GM19468 (cell line): ENCODE results near the gene SYT8.

Experiments used
- ATAC-seq: cut with Tn5 transposase; IDR thresholded peaks from one replicate; pipeline ENCODE4 v1.9.1; 2021; ENCODE audit warnings: mild to moderate bottlenecking, moderate library complexity, moderate number of reproducible peaks; ENCODE audit not compliant: unreplicated experiment; ENCODE audit errors: extremely low read depth

Gene SYT8

DNA sequence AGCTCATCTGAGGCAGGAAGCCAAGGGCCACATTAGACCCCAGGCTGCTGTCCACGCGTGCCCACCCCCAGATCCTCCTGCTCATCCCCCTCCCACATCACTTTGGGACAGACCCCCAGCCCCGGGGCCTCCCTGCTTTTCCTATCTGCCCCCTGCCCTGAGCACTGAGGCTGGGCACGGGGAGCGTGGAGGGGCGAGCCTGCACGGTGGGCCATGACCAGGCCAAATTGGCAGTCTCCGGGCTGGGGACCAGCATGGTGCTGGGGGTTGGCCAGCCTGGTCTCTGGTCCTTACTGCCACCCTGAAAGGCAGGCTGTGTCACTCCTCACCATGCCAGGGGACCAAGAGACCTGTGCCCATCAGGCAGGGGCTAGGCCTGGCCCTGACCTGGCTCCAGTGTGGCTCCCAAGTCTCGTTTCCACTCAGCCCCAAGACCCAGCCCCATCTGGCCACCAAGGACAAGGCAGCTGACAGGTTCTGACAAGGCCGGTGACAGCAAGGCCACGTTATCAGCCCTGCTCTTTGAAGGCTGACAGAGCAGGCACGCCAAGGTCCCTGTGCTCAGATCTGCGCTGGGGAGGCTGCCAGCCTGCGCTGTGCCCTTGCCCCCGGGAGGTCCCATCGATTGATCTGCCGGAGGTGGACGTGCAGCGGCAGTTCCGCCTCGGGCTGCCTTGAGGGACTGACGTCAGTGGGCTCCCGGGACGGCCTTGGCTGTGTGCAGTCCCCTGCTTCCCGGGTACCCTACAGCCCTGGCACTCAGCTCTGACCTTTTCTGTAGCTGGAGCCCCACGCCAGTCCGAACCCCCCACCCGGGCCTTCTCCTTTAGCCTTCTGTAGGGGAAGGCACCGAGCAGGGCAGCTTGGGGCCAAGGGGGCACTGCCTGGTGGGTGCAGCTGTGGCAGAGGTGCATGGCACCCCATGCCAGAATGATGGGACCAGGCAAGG, 7.6 kb downstream of the SYT8 start:
- ATAC-seq: no peak

DNA sequence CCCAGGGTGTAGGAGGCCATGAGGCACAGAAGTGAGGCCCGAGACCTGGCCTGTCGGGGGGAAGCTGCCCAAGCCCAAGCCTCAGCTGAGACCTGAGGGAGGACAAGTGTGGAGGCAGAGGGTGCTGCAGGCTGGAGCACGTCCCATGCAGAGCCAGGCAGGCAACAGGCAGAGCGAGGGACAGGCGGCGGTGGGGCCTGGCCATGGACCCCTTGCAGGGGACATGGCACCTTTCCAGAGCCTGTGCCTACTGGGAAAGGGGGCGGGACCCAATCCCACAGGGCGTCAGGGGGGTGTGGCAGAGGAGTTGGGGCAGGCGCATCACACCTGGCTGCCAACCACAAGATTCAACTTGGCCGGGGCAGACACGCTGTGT, 8.3 kb downstream of the SYT8 start:
- ATAC-seq: no peak

DNA sequence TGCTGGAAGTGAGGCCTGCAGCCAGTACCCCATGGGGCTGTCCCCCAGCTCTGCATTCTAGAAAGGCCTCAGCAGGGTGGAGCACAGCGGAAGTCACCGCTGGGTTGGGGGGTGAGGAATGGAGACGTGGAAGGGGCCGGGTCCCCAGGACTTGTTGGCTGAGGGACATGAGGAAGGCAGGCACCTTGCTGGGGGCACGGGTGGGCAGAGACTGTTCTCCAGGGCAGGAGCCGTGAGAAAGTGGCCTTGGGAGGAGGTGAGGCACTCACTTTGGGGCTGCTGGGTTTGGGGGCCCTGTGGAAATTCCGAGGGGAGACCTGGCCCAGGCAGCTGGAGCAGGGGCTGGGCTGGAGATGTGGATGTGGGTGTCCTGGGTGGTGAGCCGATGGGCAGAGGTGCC, 9.0 kb downstream of the SYT8 start:
- no peak for ATAC-seq

DNA sequence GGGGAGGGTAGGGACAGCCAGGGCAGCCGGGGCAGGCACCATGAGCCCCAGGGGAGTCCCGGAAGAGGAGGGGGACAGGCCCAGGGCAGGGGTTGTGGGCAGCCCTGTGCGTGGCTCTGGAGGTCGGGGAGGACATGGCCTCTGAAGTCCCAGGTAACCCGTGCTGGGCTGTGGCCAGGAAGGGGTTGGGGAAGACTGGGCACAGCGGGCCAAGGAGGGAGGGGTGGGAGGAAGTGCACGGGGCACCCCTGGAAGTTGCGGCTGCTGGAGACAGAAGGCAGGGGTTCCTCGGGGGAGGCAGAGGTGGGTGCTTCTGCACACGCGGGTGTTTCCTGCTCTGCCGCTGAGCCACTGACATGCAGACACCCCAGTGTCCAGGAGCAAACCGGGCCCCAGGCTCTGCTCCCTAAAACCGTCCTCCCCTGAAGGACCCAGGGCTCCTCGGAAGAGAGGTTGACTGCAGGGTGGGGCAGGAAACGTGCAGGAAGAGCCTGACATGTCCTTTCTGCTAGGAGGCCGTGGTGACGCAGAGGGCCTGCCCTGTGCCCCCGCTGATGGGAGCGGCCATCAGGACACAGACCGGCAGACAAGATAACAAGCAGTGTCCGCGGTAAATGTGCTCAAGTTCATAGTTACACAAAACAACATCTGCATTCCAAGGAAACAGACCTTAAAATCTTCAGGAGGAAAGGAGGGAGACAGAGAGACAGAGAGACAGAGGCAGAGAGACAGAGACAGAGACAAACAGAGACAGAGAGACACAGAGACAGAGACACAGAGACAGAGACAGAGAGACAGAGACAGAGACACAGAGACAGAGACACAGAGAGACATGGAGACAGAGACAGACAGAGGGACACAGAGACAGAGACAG, 9.7 kb downstream of the SYT8 start:
- no peak for ATAC-seq

DNA sequence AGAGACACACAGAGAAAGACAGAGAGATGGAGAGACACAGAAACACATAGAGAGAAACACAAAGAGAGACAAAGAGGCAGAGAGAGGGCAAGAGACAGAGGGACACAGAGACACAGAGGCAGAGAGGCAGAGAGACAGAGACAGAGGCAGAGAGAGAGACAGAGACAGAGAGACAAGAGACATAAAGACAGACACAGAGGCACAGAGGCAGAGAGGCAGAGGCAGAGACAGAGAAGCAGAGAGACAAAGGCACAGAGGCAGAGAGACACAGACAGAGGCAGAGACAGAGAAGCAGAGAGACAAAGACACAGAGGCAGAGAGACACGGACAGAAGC, 10.3 kb downstream of the SYT8 start:
- no peak for ATAC-seq

DNA sequence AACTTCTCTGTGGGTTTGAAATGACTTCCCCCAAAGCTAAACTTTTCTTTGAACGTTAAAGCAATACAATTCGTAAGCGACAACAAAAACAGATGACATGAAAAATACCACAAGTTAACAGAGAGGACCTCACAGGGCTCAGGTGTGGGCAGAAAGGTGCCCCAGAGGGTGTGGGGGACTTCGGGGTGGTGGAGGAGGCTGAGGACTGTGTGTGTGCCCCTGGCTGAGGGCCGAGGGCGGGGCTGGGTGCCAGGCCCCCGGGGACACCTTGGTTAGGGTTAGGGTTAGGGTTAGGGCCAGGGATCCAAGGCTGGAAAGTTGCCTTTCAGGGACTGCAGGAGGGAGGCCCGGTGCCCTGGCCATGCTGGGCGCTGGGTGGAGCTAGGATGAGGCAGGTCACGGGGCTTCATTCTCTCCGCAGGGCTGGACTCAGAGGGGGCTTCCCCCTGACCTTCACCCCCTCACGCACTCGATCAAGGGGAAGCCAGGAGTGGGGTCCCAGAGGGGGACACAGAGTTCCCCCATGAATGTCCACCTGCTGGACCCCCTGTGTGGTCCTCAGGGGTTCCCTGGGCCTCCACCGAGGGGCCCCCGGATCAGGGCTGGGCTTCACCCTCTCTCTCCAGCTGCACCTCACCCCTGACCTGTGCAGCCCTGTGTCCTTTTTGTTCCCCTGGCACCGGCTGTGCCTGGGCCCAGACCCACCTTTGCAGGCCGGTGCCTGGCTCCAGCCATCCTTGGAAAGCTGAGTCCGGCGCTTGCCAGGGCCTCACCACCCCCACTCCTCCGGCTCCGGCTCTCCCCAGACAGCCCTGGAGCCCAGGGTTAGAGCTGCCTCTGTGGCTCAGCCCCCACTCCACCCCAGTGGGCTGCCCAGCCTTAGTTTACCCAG, 11.0 kb downstream of the SYT8 start:
- ATAC-seq: no peak

DNA sequence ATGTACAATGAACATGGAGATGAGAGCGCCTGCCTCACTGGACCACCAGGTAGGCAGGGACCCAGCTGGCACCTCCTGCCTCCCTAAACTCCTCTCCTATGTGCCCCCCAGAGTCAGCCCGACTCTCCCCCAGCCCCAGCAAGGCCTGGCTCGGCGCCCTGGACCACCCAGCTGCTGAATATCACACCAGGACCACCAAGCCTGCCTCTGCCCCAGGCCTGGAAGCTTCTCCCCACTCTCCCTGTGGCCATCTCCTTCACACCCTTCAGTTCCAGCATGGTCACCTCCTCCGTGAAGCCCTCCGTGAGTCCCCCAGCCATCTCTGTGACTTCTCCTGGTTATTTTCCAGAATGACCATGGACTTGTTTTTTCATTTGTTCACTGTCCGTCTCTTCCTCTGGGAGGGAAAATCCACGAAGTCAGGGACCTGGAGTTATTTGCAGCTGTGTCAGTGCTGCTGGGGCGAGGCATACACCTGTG, 11.7 kb downstream of the SYT8 start:
- ATAC-seq: no peak

DNA sequence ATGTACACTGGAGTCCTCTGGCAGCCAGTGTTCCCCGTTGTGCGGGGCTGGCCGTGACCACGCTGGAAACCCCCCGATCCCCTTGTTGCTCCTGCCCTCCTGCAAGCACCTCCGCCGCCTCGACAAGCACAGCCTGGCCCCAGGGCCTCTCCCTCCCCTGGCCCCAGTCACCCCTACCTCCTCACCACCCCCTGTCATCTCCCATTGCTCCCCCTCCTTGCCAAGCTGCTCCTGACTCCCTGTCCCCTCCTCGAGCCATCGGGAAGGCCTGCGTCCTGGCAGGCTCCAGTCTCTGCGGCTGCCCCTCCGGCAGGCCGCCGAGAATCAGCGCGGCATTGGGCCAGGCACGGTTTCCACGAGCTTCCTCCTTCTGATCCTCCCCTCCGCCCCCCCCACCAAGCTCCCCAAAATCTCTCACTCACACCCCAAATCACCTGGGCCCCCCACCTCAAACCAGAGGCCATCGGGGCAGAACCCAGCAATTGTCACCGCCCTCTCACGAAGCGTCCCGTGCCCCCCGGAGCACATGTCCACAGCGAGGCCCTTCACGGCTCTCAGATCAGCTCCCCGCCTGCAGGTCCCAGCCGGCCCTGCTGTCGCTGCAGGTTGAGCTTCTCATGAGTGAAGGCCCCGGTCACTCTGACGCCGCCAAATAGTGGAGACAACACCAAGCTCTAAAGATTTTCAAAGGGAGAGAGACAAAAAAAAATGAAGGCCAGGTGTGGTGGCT, 12.4 kb downstream of the SYT8 start:
- no peak for ATAC-seq

DNA sequence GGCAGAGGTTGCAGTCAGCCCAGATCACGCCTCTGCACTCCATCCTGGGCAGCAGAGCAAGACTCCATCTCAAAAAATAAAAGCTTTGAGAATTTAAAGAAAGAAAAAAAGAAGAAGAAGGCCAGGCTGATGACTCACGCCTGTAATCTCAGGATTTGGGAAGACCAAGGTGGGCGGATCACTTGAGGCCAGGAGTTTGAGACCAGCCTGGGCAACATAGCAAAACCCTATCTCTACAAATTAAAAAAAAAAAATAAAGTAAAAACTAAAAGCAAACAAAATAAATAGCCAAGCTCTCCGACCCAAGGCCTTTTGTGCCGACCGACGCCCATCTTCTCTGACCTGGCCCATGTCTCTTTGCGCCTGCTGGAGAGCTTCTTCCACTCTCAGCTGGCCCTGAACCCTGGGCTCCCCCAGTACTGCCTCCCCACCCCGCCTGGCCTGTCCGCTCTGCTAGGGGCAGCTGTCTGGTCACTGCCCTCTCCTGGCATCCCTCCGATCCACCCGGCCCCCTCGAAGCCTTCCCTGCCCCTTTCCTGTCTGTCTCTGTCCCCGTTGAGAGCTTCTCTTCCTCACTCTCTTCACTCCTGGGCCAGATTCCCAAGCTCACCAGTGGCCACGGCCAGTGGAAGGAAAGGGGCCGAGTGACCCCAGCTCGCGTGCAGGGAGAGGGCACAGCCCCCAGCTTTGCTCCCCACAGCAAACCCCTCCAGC, 13.3 kb downstream of the SYT8 start:
- ATAC-seq: no peak

DNA sequence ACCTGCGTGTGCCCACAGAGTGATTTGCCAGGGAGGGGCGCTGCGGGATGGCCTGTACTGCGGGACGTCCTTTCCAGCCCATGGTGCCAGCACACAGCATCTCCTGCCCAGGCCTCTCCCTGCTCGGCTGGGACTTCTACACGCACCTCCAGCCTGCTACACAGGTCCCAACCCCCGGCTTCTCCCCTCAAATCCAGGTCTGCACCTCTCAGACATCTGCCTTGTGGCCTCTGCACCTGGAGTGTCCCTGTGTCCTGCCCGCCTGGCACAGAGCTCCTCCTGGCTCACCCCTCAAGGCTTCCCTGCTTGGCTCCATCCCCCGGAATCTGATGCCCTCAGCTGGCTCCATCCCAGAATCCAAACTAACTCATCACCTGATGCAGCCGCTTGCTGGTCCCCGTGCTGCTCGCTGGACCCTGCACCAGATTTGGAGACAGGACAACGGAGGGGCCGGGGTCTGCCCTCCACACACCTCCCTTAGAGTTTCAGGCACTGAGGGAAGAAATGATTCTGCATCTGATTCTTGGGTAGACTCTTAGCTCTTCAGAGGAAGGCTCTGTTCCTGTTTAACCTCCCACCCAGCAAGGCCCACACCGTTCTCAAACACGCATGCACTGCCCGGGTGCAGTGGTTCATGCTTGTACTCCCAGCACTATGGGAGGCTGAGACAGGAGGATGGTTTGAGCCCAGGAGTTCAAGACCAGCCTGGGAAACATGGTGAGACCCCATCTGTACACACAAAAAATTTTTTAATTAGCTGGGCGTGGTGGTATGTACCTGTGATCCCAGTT, 14.0 kb downstream of the SYT8 start:
- ATAC-seq: no peak

DNA sequence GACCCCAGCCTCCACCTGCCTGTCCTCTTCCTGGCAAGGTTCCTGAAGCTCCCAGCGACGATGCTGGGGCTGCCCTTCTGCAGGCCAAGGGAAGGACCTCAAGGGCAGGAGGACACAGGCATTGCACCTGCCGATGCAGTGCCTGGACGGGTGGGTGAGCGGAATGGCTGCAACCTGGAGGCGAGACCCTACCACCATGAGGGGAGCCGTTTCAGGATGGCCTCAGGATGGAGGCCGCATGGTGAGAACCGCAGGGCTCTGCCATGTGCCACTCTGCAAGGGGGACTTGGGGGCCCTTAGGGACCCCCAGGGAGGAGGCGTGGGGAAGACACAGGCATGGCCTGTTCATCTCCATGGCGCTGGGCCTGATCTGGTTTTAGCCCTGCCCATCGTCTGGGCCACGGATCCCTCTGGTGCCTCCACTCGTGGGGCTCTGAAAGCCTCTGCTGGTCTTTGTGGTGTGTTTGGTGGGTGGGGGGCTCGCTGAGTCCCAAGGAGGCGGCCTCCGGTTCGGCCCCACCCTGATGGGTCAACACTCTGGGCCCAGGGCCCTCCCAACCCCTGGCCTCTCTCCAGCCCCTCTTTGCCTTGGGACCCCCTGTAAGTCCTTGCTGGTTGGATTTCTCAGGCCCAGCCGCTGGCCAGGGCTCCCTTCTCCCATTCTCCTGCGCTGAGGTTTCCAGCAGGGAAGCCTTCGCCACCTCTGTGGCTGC, 16.8 kb downstream of the SYT8 start:
- no peak for ATAC-seq

DNA sequence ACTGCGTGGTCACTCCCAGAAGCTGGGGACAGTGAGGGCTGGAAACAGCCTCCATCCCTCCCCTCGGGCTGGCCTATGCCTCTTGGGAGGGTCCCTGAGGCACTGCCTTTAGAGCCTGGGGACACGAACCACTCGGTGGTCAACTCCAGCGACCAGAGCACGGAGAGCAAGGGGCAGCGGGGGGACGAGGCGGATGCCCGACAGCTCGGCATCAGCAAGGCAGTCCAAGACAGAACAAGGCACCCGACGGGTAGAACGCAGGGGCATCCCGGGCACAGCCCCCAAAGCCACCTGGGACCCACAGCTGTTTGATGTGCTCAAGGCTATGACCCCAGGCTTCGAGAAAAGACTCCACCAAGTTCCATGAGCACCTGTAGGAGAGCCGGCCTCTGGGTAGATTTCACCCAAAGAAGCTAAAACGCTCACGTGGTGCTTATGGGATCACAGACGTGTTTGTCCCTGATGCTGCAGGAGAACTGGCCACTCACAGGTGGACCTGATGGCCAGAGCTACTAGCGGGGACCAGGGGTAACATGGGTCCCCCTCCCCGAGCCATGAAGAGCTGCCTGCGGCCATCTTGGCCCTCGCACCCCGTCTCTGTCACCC, 17.6 kb downstream of the SYT8 start:
- ATAC-seq: no peak

DNA sequence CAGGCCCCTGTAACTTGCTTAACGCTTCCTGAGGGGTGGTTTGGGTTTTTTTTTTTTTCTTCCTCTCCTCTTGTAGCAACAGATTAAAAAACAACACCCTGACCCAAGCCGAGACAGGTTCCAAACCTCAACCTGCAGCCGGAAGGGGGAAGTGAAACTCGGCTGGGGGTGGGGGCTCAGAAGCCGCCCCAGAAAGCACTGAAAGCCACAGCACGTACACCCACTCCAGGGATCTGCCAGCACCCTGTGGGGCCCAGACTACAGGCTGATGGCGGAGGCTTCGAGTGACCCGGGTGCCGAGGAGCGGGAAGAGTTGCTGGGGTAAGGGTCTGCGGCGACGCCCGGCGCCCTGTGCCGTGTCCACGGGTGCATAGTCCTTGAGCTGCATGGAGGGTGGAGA, 18.1 kb downstream of the SYT8 start, which contains the start of gene LSP1:
Gene LSP1 (plus strand): TSS at position 208 of the 400 bp plus-strand sequence. CDS start 61 bp downstream, at position 269.
- ATAC-seq: peak; percentile 15

DNA sequence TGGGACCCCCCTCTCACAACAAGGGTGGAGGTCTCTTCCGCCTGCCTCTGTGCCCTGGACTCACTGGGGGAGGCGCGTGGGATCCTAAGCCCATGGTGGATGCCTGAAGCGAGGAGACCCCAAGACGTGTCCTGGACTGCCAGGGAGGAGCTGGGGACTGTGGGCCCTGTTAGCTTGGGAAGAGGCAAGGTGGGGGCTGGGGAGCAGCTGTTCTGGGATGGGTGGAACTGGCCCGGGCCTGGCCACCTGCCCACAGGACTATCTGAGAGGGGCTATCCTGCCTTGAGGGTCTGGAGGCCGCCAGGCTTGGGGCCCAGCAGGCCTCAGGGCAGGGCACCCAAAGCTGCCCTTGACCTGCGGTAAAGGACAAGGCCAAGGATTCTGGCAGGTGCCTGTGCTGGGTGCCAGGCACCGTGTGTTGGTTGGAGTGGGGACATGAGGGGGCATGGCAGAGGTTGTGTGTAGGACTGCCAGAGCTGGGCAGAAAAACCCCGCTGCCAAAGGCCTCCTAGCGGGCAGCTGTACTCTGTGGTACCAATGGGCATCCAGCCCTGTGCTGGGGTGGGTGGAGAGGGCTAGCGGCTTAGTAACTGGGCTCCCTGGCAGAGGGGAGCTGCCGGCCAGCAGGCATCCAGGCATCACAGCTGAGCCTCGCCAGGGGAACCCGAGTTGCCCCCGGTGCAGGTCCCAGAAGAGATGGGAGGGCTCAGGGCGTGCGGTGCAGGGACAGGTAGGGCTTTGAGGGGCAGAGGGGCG, 18.8 kb downstream of the SYT8 start:
- no peak for ATAC-seq

DNA sequence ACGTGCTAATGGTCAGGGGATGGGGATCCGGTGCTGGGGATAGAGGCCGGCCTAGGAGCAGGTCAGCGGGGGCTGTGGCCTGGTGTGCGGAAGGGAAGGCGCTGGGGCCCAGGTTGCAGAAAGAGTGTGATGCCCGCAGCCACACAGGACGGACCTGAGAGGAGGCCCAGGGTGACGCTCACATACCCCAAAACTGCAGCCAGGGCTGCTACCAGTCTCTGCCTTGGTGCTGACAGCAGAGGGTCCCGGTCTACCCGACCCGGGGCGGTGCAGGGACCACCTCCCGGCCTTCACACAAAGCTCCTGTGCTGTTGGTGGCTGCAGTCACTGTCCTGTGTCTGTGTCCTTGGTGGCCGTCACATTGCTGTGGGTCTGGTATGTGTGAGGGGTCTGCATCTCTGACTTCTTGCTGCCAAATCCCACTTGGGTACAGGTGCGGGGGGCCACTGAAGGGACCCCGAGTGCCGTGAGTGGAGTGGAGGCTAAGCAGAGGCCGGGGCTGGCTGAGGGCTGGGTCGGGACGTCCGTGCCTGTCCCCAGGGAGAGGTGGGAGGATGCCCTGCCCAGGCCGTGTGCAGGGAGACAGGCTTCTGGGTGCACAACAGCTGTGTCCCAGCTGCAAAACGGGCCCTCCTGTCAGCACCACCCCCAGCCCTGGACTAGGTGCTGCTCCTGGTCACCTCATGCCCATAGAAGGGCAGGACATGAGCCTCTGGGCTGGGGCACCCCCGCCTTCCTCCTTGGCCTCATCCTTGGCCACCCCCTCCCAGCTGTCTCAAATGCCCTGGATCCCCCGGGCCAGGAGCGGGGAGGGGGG, 19.6 kb downstream of the SYT8 start:
- ATAC-seq: no peak
